Mucosa of stomach (tissue), 1 donor: ENCODE measurements around the gene SLC9C2.
"Not testable (repeated sequence)": the region's sequence is repeated elsewhere in the genome, so short reads cannot be mapped to it uniquely, and the experiment has no call there.

ENCODE experiments used
- H3K27me3 ChIP-seq: one replicate; pipeline ENCODE4 v1.7.0; 2013; ENCODE audit warnings: mild to moderate bottlenecking, low read length; ENCODE audit not compliant: control insufficient read depth, insufficient read depth
- H3K36me3 ChIP-seq: one replicate; pipeline ENCODE4 v1.7.0; 2013; ENCODE audit warnings: low read length; ENCODE audit not compliant: control insufficient read depth, insufficient read depth
- H3K4me1 ChIP-seq: one replicate; pipeline ENCODE4 v1.7.0; 2013; ENCODE audit warnings: mild to moderate bottlenecking, low read length; ENCODE audit not compliant: control insufficient read depth, insufficient read depth
- H3K4me3 ChIP-seq: one replicate; pipeline ENCODE4 v1.7.0; 2013; ENCODE audit warnings: low read length
- H3K9ac ChIP-seq: one replicate; pipeline ENCODE4 v1.7.0; 2013; ENCODE audit warnings: mild to moderate bottlenecking, low read length, moderate library complexity
- H3K9me3 ChIP-seq: one replicate; pipeline ENCODE4 v1.7.0; 2013; ENCODE audit warnings: mild to moderate bottlenecking, low read length, moderate library complexity; ENCODE audit not compliant: control insufficient read depth
- donor health status: Pancreatic carcinoma.

The SLC9C2 gene, protein sequence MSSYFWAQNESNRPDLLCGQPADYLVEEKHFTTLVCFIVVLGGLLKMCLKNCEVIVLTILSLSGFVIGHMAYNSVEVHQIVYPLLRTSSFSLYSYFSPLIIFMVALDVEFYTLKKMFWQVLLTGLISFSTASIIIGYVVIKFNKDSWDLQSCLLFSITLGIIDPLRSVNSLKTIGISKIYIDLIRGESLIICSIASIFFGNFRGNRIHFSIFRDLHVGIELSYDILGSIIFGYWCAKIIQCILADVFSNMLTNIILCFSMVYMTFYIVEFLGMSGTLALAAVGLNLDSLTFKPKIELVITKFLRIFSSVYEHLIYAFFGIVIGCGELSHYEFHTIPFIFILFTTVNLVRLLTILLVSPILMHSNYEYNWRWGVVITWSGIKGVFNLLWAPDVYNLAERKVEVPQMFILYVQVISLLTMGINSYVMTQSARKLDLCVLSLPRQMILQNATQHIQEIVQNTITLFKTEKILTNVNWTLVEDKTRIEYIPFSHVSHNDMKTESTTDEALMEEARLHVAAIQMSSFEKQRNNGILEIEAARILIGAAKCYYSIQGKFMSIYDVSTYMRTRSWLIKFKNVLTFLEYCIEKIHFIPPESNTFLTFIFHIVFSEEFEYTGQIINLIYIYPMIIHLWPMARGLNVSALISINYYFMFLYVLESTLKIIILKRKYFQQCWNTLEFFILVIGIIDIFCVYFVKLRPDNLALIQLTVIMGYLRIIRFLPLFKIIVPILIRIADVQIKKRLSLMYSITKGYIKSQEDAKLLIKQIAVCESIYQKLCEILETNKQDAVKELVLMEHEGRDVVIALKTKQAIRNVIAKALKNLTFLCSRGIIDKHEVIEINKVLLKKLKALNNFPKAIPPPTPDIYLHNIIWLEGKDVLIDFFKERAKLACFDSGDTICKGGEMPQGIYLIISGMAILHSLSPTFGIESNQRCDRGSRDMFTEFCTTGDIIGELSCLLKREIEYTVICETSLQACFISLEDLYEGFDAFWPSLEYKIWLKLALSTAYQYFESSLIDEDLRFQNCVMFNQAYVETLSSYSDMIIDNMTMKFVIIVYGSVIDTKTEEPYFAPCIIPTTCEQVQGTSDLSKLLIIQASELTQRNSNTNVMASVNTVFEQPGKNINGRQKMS

DNA sequence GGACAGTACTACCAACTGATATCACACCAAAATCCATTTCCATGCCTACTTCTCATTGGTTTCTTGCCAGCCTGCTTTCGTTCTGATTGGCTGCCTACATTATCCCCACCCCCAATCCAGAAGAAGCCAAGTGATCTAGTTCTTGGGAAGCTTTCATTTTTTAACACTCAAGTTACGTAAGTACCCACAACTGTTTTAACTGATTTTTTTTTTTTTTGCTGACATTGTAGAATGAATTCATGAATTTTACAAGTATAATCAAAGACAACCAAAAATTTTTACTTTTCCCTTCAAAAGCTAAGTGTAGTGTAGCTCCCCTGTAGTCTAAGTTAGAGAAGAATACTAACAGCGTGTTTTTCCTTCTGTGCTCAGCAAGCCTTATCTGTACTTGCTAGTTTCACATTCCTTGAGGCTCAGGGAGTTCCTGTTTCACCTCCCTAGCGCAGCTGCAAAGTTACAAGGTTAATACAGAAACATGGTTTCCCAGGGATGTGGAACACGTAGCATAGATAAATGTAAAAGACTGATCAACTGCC, at the start of gene SLC9C2:
SLC9C2 (minus strand) TSS at position 17 of the 536 bp plus-strand sequence. CDS start 1,296 bp downstream, outside the sequence.
- H3K36me3 ChIP-seq: no peaks in the 10 kb centered on the region
- H3K27me3 ChIP-seq: no peaks in the 10 kb centered on the region
- no peaks in the 10 kb centered on the region for H3K4me1 ChIP-seq
- H3K9ac ChIP-seq: peak within 1 kb of the TSS; percentile 38
- H3K4me3 ChIP-seq: peak within 1 kb of the TSS; percentile 35
- no peaks in the 10 kb centered on the region for H3K9me3 ChIP-seq

DNA sequence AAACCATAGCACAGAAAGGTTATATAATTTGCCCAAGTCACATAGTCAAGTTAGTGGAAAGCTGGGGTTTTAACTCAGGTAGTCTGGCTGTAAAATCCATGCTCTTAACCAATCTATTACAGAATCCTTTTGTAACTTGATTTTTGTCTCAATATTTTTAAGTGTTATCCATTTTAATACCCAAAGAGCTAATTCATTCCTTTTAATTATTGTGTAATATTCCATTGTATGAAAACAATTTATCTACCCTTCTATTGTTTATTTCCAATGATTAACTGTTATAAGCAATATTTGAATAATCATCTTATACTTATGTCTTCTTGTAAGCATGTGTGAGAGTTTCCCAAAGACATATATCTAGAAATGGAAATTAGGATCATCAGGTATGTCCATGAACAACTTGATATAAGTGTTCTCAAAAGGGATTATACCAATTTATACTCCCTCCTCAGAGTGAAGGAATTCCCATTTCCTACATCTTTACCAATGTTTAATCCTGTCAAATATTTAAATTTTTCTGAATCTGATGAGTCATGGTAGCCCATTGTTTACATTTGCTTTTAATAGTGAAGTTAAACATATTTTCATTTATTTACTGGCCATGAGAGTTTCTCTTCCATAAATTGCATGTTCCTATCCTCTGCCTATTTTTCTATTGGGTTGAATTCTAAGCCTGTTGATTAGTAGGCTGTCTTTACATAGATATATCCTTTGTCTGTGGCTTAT, 46.2 kb upstream of the SLC9C2 start:
- Histone ChIP-seq H3K9ac (no peak overlapping the region), H3K4me3 (no peak overlapping the region), H3K36me3 (no peaks in the 10 kb centered on the region), H3K9me3 (no peaks in the 10 kb centered on the region), H3K27me3 (no peaks in the 10 kb centered on the region), H3K4me1 (no peaks in the 10 kb centered on the region)

DNA sequence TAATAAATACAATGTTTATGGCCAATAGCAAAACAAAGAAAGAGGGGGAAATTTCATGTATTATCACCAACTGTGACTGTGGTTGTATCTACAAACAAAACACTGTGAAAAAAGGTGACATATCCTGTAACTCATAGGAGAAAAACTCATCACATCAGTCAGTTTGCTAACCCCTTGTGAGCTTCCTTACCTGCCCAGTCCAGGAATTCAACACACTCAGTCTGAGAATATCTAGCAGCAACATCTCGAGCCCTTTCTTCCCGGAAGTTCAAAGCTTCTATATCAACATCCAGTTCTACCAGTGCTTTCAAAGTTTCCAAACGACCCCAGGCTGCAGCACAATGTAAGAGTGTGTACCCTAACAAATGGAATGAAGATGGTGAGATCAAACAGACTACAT, 43.8 kb upstream of the SLC9C2 start:
- Histone ChIP-seq H3K9me3 (no peaks in the 10 kb centered on the region), H3K4me3 (no peak overlapping the region), H3K27me3 (no peaks in the 10 kb centered on the region), H3K36me3 (no peaks in the 10 kb centered on the region), H3K9ac (no peak overlapping the region), H3K4me1 (no peaks in the 10 kb centered on the region)

DNA sequence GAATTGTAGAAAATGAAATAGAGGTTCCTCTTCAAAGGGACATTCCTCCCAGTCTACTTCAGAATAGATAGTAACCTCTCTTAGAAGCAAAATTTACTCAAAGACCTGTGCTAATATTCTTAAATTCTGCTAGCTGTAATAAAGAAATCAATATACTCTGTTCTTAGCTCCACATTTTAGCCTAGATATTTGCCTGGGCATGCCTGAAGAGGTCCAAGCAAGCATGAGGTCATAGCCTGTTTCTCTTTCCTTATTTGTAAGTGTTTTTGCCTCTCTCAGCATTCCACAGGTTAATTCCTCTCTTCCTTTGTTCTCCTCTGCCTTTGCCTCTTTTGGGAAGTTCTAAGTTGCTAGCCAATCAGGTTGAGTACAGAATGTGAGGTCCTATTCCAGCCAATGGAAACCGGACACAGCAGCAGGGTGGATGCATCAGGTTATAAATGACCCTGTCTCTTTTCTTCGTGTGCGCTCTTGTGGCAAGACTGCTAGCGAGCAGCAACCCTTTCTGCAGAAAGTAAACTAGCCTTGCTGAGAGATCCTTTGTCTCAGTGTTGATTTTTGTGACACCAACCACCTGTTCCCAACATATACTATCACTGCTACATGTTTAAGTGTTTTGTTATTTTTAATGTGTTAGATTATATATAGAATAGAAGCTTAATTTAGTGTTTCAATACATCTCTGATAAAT, 39.7 kb upstream of the SLC9C2 start:
- H3K9me3 ChIP-seq, H3K9ac ChIP-seq, H3K4me3 ChIP-seq, H3K27me3 ChIP-seq, H3K4me1 ChIP-seq, H3K36me3 ChIP-seq: not testable (repeated sequence)

DNA sequence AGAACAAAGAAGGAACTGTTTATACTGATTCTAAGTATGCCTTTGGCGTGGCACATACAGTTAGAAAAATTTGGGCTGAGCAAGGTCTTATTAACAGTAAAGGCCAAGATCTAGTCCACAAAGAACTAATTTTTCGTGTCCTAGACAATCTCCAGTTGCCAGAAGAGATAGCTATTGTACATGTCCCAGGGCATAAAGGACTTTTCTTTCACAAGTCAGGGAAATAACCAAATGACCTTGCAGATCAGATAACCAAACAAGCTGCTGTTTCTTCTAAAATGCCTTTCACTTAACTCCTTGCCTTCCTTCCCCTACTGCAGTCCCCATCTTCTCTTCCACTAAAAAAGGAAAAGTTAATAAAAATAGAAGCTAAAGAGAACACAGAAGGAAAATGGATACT, 36.2 kb upstream of the SLC9C2 start:
- no peak overlapping the region for H3K4me3 ChIP-seq
- H3K4me1 ChIP-seq: no peaks in the 10 kb centered on the region
- H3K9me3 ChIP-seq: no peaks in the 10 kb centered on the region

DNA sequence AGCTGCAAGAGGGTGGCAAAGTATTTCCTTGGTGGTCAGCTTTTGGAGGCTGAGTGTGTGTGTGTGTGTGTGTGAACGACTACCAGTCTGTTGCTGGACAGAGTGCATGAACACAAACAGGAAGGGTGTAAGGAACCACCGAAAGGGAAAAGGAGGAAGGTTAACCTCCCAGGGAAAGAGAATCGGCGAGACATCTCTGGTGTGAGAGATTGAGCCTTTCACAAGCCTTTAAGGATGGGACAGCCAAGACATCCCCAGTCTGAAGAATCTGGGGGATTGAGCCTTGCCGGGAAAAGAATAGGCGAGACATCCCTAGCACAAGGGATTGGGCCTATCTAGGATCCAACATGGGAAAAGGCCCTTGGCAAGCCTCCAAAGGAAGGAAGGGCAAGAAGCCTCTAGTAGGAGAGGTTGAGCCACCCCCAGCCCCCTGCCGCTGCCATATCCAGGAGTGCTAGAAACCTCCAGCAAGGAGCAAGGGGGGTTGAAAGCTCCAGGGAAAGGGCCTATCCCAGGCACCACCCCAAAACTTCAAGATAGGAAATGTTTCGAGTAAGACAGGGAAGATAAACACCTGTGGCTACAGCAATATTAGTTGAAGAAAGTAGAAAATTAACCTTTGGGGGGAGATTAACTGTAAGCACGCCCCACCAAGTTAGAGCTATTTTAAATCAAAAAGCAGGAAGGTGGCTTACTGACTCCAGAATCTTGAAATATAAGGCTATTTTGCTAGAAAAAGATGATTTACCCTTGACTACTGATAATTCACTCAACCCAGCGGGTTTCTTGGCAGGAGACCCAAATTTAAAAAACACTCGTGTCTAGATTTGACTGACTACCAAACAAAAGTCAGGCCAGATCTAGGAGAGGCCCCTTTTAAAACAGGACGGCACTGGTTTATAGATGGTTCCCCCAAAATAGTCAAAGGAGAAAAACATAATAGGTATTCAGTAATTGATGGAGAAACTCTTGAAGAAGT, 35.5 kb upstream of the SLC9C2 start:
- Histone ChIP-seq H3K4me3 (no peak overlapping the region), H3K9ac (no peak overlapping the region), H3K9me3 (no peaks in the 10 kb centered on the region), H3K36me3 (no peaks in the 10 kb centered on the region), H3K27me3 (no peaks in the 10 kb centered on the region), H3K4me1 (no peaks in the 10 kb centered on the region)

More for the DNA sequence above, 36.2 kb upstream of the SLC9C2 start:
- no peaks in the 10 kb centered on the region for H3K36me3 ChIP-seq
- no peaks in the 10 kb centered on the region for H3K27me3 ChIP-seq
- H3K9ac ChIP-seq: no peak overlapping the region

DNA sequence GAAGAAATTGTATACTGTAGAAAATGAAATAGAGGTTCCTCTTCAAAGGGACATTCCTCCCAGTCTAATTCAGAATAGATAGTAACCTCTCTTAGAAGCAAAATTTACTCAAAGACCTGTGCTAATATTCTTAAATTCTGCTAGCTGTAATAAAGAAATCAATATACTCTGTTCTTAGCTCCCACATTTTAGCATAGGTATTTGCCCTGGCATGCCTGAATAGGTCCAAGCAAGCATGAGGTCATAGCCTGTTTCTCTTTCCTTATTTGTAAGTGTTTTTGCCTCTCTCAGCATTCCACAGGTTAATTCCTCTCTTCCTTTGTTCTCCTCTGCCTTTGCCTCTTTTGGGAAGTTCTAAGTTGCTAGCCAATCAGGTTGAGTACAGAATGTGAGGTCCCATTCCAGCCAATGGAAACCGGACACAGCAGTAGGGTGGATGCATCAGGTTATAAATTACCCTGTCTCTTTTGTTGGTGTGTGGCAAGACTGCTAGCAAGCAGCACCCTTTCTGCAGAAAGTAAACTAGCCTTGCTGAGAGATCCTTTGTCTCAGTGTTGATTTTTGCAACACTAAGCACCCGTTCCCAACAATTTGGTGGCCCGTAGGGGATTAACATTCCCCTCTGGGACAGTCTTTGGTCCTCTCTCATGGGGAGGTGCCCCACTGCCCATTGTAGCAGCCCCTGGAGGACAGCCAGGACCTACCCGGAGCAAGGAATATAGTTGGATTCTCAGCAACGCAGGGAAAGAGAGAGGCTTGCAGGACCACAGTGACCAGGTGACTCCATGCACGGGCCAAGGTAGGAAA, 34.6 kb upstream of the SLC9C2 start:
- not testable (repeated sequence) for H3K9me3 ChIP-seq, H3K4me3 ChIP-seq, H3K27me3 ChIP-seq, H3K36me3 ChIP-seq, H3K9ac ChIP-seq, H3K4me1 ChIP-seq

DNA sequence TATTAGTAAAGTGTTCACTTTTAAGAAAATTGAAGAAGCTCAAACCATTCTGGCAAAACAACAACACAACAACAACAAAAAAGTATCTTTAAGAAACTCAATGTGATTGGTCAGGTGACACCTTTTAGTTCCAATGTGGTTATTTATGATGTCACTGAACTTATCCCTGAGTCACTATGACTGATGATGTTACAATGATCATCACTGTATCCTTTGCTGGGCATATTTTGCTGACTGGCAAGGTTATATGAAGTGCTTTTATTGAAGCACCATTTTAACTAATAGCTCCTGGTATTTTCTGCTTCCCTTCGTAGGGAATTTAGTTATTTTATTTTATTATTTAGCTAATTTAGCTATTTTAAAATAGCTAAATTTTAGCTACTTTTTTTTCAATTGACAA, 32.2 kb upstream of the SLC9C2 start, which contains the start of gene TEX50:
TEX50 (plus strand) TSS at position 223 of the 400 bp plus-strand sequence. CDS start 184 bp downstream, outside the sequence.
- H3K27me3 ChIP-seq: no peaks in the 10 kb centered on the region
- H3K36me3 ChIP-seq: no peaks in the 10 kb centered on the region
- no peaks in the 10 kb centered on the region for H3K4me1 ChIP-seq
- H3K9ac ChIP-seq: no peak within 1 kb of the TSS
- no peaks in the 10 kb centered on the region for H3K9me3 ChIP-seq
- H3K4me3 ChIP-seq: no peak within 1 kb of the TSS

DNA sequence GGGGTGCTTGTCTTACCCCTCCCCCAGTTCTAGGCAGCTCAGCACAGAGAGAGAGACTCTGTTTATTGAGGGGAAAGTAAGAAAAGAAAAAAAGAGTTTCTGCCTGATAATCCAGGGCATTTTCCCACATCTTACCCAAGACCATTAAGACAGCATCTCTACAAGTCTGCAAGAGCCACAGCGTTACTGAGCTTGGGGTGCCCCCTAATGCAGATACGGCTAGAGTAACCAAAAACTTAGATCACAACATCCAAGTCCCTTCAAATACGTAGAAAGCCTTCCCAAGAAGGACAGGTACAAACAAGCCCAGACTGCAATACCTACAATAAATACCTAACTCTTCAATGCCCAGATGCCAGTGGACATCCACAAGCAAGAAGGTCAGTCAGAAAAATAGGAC, 26.0 kb upstream of the SLC9C2 start:
- no peak overlapping the region for H3K9ac ChIP-seq
- no peak overlapping the region for H3K4me3 ChIP-seq
- no peaks in the 10 kb centered on the region for H3K36me3 ChIP-seq
- no peaks in the 10 kb centered on the region for H3K4me1 ChIP-seq
- no peaks in the 10 kb centered on the region for H3K27me3 ChIP-seq
- H3K9me3 ChIP-seq: no peaks in the 10 kb centered on the region

DNA sequence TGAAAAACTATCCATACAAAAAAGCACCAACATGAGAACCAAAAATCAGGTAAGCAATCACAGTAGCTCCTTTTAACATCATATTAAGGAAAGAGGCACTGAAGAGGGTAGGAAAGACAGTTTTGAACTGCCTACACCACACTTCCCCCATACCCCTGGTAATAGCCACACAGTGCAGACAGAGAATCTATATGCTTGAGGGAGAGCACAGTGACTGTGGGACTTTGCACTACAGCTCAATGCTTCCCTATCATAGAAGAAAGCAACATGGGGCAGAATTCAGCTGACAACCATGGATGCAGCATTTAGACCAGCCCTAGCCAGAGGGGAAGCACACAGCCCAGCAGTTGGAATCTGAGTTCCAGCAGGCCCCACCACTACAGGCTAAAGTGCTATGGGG, 24.4 kb upstream of the SLC9C2 start:
- Histone ChIP-seq H3K36me3 (no peaks in the 10 kb centered on the region), H3K9ac (no peak overlapping the region), H3K9me3 (no peaks in the 10 kb centered on the region), H3K27me3 (no peaks in the 10 kb centered on the region), H3K4me3 (no peak overlapping the region), H3K4me1 (no peaks in the 10 kb centered on the region)
